ENCODE measurements around the gene NDST1. TPM values are rescaled to one million over a fixed set of nuclear protein-coding genes. Genes with fewer than 3 reads are reported as not detected.
A peak's percentile ranks its signal among the peaks of the same experiment; 100 is the strongest.

NDST1 gene
- total RNA-seq, 1 donor from 2014 or later = 101 TPM

DNA sequence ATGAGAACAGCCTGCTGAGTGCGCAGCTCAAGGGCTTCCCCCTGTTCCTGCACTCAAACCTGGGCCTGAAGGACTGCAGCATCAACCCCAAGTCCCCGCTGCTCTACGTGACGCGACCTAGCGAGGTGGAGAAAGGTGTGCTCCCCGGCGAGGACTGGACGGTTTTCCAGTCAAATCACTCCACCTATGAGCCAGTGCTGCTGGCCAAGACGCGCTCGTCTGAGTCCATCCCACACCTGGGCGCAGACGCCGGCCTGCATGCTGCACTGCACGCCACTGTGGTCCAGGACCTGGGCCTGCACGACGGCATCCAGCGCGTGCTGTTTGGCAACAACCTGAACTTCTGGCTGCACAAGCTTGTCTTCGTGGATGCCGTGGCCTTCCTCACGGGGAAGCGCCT, 19.9 kb downstream of the NDST1 start:
- Mint-ChIP-seq H3K27ac (no peak overlapping the region), H3K9me3 (no peaks in the 10 kb centered on the region), H3K4me1 (ENCODE audit: unreplicated experiment) (peaks cover 14% of the 10 kb centered on the region), H3K27me3 (no peaks in the 10 kb centered on the region), H3K36me3 (peaks cover 6% of the 10 kb centered on the region), H3K4me3 (no peak overlapping the region)
- TF ChIP-seq, protein P1, sequence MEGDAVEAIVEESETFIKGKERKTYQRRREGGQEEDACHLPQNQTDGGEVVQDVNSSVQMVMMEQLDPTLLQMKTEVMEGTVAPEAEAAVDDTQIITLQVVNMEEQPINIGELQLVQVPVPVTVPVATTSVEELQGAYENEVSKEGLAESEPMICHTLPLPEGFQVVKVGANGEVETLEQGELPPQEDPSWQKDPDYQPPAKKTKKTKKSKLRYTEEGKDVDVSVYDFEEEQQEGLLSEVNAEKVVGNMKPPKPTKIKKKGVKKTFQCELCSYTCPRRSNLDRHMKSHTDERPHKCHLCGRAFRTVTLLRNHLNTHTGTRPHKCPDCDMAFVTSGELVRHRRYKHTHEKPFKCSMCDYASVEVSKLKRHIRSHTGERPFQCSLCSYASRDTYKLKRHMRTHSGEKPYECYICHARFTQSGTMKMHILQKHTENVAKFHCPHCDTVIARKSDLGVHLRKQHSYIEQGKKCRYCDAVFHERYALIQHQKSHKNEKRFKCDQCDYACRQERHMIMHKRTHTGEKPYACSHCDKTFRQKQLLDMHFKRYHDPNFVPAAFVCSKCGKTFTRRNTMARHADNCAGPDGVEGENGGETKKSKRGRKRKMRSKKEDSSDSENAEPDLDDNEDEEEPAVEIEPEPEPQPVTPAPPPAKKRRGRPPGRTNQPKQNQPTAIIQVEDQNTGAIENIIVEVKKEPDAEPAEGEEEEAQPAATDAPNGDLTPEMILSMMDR (conservative IDR thresholded peaks at IDR 0.05) = no peak
- DNase-seq (ENCODE audit: extremely low spot score, unreplicated experiment) = no peak

- Mint-ChIP-seq H3K4me3 (no peak overlapping the region), H3K9me3 (no peaks in the 10 kb centered on the region), H3K36me3 (peaks cover 8% of the 10 kb centered on the region), H3K4me1 (ENCODE audit: unreplicated experiment) (peaks cover 5% of the 10 kb centered on the region), H3K27ac (no peak overlapping the region), H3K27me3 (no peaks in the 10 kb centered on the region)
- no peak for DNase-seq (ENCODE audit: extremely low spot score, unreplicated experiment)
- TF ChIP-seq, protein P1 (conservative IDR thresholded peaks at IDR 0.05) = no peak
Measured at GRCh38 chr5:150528924-150529546, 21.1 kb downstream of the NDST1 start.

DNA sequence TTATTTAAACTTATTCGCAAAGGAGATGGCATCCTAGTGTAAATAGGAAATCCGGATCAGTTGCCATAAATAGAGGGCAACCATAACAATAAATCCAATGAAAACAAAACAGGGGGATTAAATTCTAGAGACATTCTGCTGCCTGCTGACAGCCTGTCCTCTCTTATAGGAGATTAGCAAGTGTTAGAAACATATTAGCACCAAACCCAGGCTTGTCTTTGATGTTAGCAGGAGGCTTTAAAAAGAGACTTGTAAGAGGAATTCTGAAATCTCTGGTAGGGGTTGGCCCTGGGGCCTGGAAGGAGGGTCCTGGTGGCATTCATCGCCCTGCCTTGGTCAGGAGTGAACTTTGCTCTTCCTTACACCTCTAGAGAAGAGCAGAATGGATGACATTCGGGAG, 21.6 kb downstream of the NDST1 start:
- no peak for DNase-seq (ENCODE audit: extremely low spot score, unreplicated experiment)
- TF ChIP-seq, protein P1 (conservative IDR thresholded peaks at IDR 0.05) = no peak
- Mint-ChIP-seq H3K4me1 (ENCODE audit: unreplicated experiment) (peaks cover 5% of the 10 kb centered on the region), H3K4me3 (no peak overlapping the region), H3K27ac (peak overlapping the region; percentile 56), H3K36me3 (peaks cover 8% of the 10 kb centered on the region), H3K9me3 (no peaks in the 10 kb centered on the region), H3K27me3 (no peaks in the 10 kb centered on the region)

GRCh38 chr5:150530423-150530822, 22.5 kb downstream of the NDST1 start:
- Mint-ChIP-seq H3K36me3 (peaks cover 8% of the 10 kb centered on the region), H3K4me3 (no peak overlapping the region), H3K27me3 (no peaks in the 10 kb centered on the region), H3K4me1 (ENCODE audit: unreplicated experiment) (peaks cover 5% of the 10 kb centered on the region), H3K27ac (peak overlapping the region; percentile 28), H3K9me3 (no peaks in the 10 kb centered on the region)
- no peak for DNase-seq (ENCODE audit: extremely low spot score, unreplicated experiment)
- TF ChIP-seq, protein P1 (conservative IDR thresholded peaks at IDR 0.05) = no peak

DNA sequence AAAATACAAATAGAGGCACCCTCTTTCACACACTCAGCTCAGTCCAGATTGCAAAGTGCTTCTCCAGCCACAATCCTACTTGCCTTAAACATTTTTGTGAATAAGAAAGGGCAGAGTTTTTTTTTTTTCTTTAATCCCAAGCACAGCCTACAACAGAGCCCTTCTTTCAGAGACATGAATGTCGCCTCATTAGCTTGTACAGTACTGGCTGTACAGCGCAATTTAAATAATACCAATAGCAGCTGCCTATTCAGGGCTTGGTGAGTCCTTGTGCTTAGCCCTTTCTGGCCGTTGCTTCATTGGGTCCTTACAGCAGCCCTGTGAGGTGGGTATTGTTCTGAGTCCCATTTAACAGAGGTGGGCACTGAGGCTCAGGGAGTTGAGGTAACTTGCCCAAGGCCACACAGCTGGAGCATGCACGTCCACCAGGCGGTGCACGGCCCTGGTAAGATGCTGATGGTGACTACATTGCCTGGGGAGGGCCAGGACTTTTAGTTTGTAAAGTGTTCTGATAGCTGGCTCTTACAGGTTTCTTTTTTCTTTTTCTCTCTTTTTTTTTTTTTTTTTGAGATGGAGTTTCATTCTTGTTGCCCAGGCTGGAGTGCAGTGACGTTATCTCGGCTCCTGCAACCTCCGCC, 23.1 kb downstream of the NDST1 start:
- TF ChIP-seq, protein P1 (conservative IDR thresholded peaks at IDR 0.05) = no peak

More for the DNA sequence above, 23.1 kb downstream of the NDST1 start:
- Mint-ChIP-seq H3K9me3 (no peaks in the 10 kb centered on the region), H3K27ac (no peak overlapping the region), H3K4me3 (no peak overlapping the region), H3K36me3 (peaks cover 8% of the 10 kb centered on the region), H3K27me3 (no peaks in the 10 kb centered on the region), H3K4me1 (ENCODE audit: unreplicated experiment) (peaks cover 1% of the 10 kb centered on the region)
- no peak for DNase-seq (ENCODE audit: extremely low spot score, unreplicated experiment)

All from type B pancreatic cell (in vitro differentiated cells).